IMR-90 (cell line): ENCODE results near the gene MMP2.

ENCODE experiments used
- NFE2L2 ChIP-seq: fragments of 150-350 bp; IDR thresholded peaks from 2 replicates; pipeline ENCODE4 v1.6.1; 2016; ENCODE audit warnings: low read depth, mild to moderate bottlenecking, low read length
- POLR2A ChIP-seq: IDR thresholded peaks from 2 replicates; pipeline ENCODE4 v1.6.1; 2012; ENCODE audit warnings: mild to moderate bottlenecking, low read depth, low read length
- RAD21 ChIP-seq: IDR thresholded peaks from 2 replicates; pipeline ENCODE4 v1.6.1; 2012; ENCODE audit warnings: low read length, improper control_type of control experiment
- SMC3 ChIP-seq: fragments of 150-350 bp; IDR thresholded peaks from 2 replicates; pipeline ENCODE4 v1.6.1; 2016; ENCODE audit warnings: low read depth, mild to moderate bottlenecking, antibody characterized with exemption, low read length, moderate library complexity
- TF ChIP-seq, protein P1 (sequence below): conservative IDR thresholded peaks from 2 replicates; pipeline ENCODE4 v1.5.1; 2012; ENCODE audit warnings: mild to moderate bottlenecking, low read depth, low read length, improper control_type of control experiment
- TF ChIP-seq, protein P2 (sequence below): fragments of 150-350 bp; IDR thresholded peaks from 2 replicates; pipeline ENCODE4 v1.6.1; 2016; ENCODE audit warnings: low read depth, mild to moderate bottlenecking, low read length, moderate library complexity, borderline replicate concordance

DNA sequence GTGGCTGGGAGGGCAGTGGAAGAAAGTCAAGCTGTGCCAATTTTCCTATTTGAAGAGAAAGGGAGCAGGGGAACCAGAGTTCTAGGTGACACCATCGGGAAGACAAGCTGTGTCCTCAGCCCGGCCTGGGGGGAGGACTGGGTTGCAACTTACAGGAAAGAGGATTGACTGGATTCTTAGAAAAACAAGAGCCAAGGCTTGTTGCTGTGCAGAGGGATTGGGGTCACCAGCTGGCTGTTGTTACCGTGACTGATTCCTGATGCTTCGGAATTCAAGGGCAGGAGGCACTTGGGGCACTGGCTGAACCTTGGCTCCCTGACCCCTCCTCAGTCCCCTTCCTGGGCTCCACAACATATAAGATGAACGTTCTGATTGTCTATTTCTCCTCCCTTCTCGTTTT, 16.8 kb upstream of the MMP2 start:
- TF ChIP-seq, protein P1, sequence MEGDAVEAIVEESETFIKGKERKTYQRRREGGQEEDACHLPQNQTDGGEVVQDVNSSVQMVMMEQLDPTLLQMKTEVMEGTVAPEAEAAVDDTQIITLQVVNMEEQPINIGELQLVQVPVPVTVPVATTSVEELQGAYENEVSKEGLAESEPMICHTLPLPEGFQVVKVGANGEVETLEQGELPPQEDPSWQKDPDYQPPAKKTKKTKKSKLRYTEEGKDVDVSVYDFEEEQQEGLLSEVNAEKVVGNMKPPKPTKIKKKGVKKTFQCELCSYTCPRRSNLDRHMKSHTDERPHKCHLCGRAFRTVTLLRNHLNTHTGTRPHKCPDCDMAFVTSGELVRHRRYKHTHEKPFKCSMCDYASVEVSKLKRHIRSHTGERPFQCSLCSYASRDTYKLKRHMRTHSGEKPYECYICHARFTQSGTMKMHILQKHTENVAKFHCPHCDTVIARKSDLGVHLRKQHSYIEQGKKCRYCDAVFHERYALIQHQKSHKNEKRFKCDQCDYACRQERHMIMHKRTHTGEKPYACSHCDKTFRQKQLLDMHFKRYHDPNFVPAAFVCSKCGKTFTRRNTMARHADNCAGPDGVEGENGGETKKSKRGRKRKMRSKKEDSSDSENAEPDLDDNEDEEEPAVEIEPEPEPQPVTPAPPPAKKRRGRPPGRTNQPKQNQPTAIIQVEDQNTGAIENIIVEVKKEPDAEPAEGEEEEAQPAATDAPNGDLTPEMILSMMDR: no peak
- TF ChIP-seq NFE2L2 (no peak), POLR2A (no peak), RAD21 (no peak), SMC3 (no peak)
- TF ChIP-seq, protein P2, sequence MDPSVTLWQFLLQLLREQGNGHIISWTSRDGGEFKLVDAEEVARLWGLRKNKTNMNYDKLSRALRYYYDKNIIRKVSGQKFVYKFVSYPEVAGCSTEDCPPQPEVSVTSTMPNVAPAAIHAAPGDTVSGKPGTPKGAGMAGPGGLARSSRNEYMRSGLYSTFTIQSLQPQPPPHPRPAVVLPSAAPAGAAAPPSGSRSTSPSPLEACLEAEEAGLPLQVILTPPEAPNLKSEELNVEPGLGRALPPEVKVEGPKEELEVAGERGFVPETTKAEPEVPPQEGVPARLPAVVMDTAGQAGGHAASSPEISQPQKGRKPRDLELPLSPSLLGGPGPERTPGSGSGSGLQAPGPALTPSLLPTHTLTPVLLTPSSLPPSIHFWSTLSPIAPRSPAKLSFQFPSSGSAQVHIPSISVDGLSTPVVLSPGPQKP: no peak
